Colonic mucosa (tissue), 4 donors: ENCODE results near the gene SYPL1. TPM values are rescaled to one million over a fixed set of nuclear protein-coding genes. Genes with fewer than 3 reads are reported as not detected.

Experiments
- DNase-seq: peaks from one replicate; pipeline ENCODE4 v3.0.0-alpha.2; 2020
- H3K27ac ChIP-seq: fragments of 200-600 bp; one replicate; pipeline ENCODE4 v1.8.0; 2021
- H3K27me3 ChIP-seq: fragments of 200-600 bp; one replicate; pipeline ENCODE4 v1.8.0; 2021
- H3K36me3 ChIP-seq: fragments of 200-600 bp; one replicate; pipeline ENCODE4 v1.8.0; 2021
- H3K4me1 ChIP-seq: fragments of 200-600 bp; one replicate; pipeline ENCODE4 v1.8.0; 2021; ENCODE audit warnings: mild to moderate bottlenecking
- H3K4me3 ChIP-seq: fragments of 200-600 bp; one replicate; pipeline ENCODE4 v1.8.0; 2021
- H3K9ac ChIP-seq, 2 donors: one replicate each; pipeline ENCODE4 v1.7.0; 2013; ENCODE audit warnings: control low read depth in 2 of 2, low read depth in 2 of 2, low read length in 2 of 2
- H3K9me3 ChIP-seq: fragments of 200-600 bp; one replicate; pipeline ENCODE4 v1.8.0; 2021
- CTCF ChIP-seq: fragments of 200-600 bp; IDR thresholded peaks from one replicate; pipeline ENCODE4 v1.8.0; 2022; ENCODE audit warnings: antibody characterized with exemption, mild to moderate bottlenecking
- intact Hi-C: fragments of 100-400 bp; cut with DNase I; formaldehyde crosslinking; loops from one replicate; pipeline ENCODE4 v1.14.1; 2022
- total RNA-seq, 2 donors: library from RNA; stranded (reverse); fragmentation: NEBNext Ultra II Directional in 1 of 2; extraction: Animal tissue kit (Norgen Biotek cat#: 25700) in 1 of 2; gene quantifications; one replicate each; pipeline ENCODE4 v1.2.1, GENCODE V29; 2021
- donor health status: healthy.
- donor health status: DM: no; HTN: no; CAD: no.
- donor health status: DM: no; HTN: no; CAD: no.

The SYPL1 gene
- 10 to 100 TPM; 89.0 to 94.0 TPM for total RNA-seq

- Histone ChIP-seq H3K27me3 (no peaks in the 10 kb centered on the region), H3K9ac (peak within 1 kb of the TSS; percentile 79 to 88), H3K36me3 (no peaks in the 10 kb centered on the region), H3K4me1 (peaks cover 15% of the 10 kb centered on the region), H3K4me3 (peak within 1 kb of the TSS; percentile 65), H3K9me3 (no peaks in the 10 kb centered on the region), H3K27ac (peak within 1 kb of the TSS; percentile 98)
- TF ChIP-seq CTCF = no peak
- intact Hi-C loops = loop anchor here (5.0 kb wide), 1 partner anchor 40 kb away; no protein-coding TSS in a partner anchor
- DNase-seq = peak; percentile 91
Measured at GRCh38 chr7:106112118-106112971, at the start of gene SYPL1. Gene SYPL1, minus strand, starts transcription at chr7:106112312. Its CDS starts 104 bp downstream, at chr7:106112208.

GRCh38 chr7:106155027-106155426, 42.9 kb upstream of the SYPL1 start:
- intact Hi-C loops = loop anchor here (10.0 kb wide), 2 partner anchors 390 to 500 kb away; no protein-coding TSS in a partner anchor
- Histone ChIP-seq H3K9me3 (no peaks in the 10 kb centered on the region), H3K9ac (no peak overlapping the region), H3K4me1 (no peaks in the 10 kb centered on the region), H3K36me3 (no peaks in the 10 kb centered on the region), H3K4me3 (no peak overlapping the region), H3K27me3 (no peaks in the 10 kb centered on the region), H3K27ac (no peak overlapping the region)
- no peak for DNase-seq
- TF ChIP-seq CTCF = no peak

GRCh38 chr7:106153891-106154449, 41.9 kb upstream of the SYPL1 start:
- Histone ChIP-seq H3K36me3 (no peaks in the 10 kb centered on the region), H3K4me3 (no peak overlapping the region), H3K9ac (no peak overlapping the region), H3K27ac (no peak overlapping the region), H3K27me3 (no peaks in the 10 kb centered on the region), H3K4me1 (no peaks in the 10 kb centered on the region), H3K9me3 (no peaks in the 10 kb centered on the region)
- intact Hi-C loops = loop anchor here (2.0 to 10.0 kb wide), 3 partner anchors 97 to 499 kb away; no protein-coding TSS in a partner anchor
- TF ChIP-seq CTCF = peak; percentile 88
- DNase-seq = peak; percentile 81

- Histone ChIP-seq H3K9me3 (no peaks in the 10 kb centered on the region), H3K27me3 (no peaks in the 10 kb centered on the region), H3K36me3 (no peaks in the 10 kb centered on the region), H3K4me3 (no peak overlapping the region), H3K4me1 (no peaks in the 10 kb centered on the region), H3K27ac (no peak overlapping the region), H3K9ac (no peak overlapping the region)
- TF ChIP-seq CTCF = no peak
- intact Hi-C loops = loop anchor here (2.0 to 10.0 kb wide), 3 partner anchors 95 to 497 kb away; no protein-coding TSS in a partner anchor
- DNase-seq = no peak
Measured at GRCh38 chr7:106152313-106152665, 40.2 kb upstream of the SYPL1 start.

GRCh38 chr7:106151459-106152312, 39.6 kb upstream of the SYPL1 start:
- Histone ChIP-seq H3K9ac (no peak overlapping the region), H3K9me3 (no peaks in the 10 kb centered on the region), H3K27me3 (no peaks in the 10 kb centered on the region), H3K27ac (no peak overlapping the region), H3K4me3 (no peak overlapping the region), H3K36me3 (no peaks in the 10 kb centered on the region), H3K4me1 (no peaks in the 10 kb centered on the region)
- intact Hi-C loops = loop anchor here (2.0 to 10.0 kb wide), 3 partner anchors 95 to 497 kb away; no protein-coding TSS in a partner anchor
- no peak for DNase-seq
- TF ChIP-seq CTCF = no peak
